SU-DHL-6 (cell line): ENCODE measurements around the gene VPS52.
A peak's percentile ranks its signal among the peaks of the same experiment; 100 is the strongest.
"Not testable (repeated sequence)": the region's sequence is repeated elsewhere in the genome, so short reads cannot be mapped to it uniquely, and the experiment has no call there.

Experiments
- H2AFZ ChIP-seq: fragments of 200-600 bp; sonication (generic); 2 replicates; pipeline ENCODE4 v1.6.1; 2014; ENCODE audit warnings: low read depth, mild to moderate bottlenecking, moderate library complexity, mixed read lengths, antibody characterized with exemption, low read length; ENCODE audit not compliant: severe bottlenecking
- H3F3A ChIP-seq: fragments of 200-600 bp; shearing (Covaris generic); 2 replicates; pipeline ENCODE4 v1.6.0; 2016; ENCODE audit warnings: antibody characterized with exemption, mild to moderate bottlenecking; ENCODE audit not compliant: insufficient read depth
- H3K27ac ChIP-seq: fragments of 200-600 bp; sonication (generic); 2 replicates; pipeline ENCODE4 v1.5.1; 2016; ENCODE audit warnings: low read depth, mild to moderate bottlenecking, low read length, moderate library complexity, mixed read lengths
- H3K27me3 ChIP-seq: fragments of 200-600 bp; sonication (generic), shearing (Covaris generic); 2 replicates; pipeline ENCODE4 v1.6.0; 2014; ENCODE audit warnings: mild to moderate bottlenecking, low read length
- H3K36me3 ChIP-seq: fragments of 200-600 bp; sonication (generic); 2 replicates; pipeline ENCODE4 v1.6.1; 2014; ENCODE audit warnings: mild to moderate bottlenecking, low read length, mixed read lengths
- H3K4me2 ChIP-seq: fragments of 300-600, 200-600 bp; shearing (Covaris generic), sonication (generic); 2 replicates; pipeline ENCODE4 v1.6.0; 2014; ENCODE audit warnings: low read length, low read depth, mild to moderate bottlenecking; ENCODE audit not compliant: poor library complexity, severe bottlenecking
- H3K4me3 ChIP-seq: fragments of 200-600 bp; sonication (generic); 2 replicates; pipeline ENCODE4 v1.5.1; 2014; ENCODE audit warnings: antibody characterized with exemption, low read length, mild to moderate bottlenecking, mixed read lengths; ENCODE audit not compliant: insufficient read depth, poor library complexity, severe bottlenecking
- H3K79me2 ChIP-seq: fragments of 200-600 bp; sonication (generic); 2 replicates; pipeline ENCODE4 v1.6.1; 2014; ENCODE audit warnings: mild to moderate bottlenecking, low read length, moderate library complexity; ENCODE audit not compliant: insufficient read depth
- H3K9ac ChIP-seq: fragments of 200-600 bp; sonication (generic); 2 replicates; pipeline ENCODE4 v1.7.0; 2014; ENCODE audit warnings: mild to moderate bottlenecking, low read length
- H3K9me2 ChIP-seq: fragments of 200-600 bp; sonication (generic); replicated peaks from 2 replicates; pipeline ENCODE4 v1.6.1; 2014; ENCODE audit warnings: low read length; ENCODE audit not compliant: insufficient read depth
- H3K9me3 ChIP-seq: fragments of 200-600 bp; sonication (generic); 2 replicates; pipeline ENCODE4 v1.6.1; 2014; ENCODE audit warnings: low read length, mixed read lengths; ENCODE audit not compliant: insufficient read depth
- H4K20me1 ChIP-seq: fragments of 200-600 bp; sonication (generic); 2 replicates; pipeline ENCODE4 v1.6.1; 2014; ENCODE audit warnings: low read depth, mild to moderate bottlenecking, antibody characterized with exemption, low read length, moderate library complexity, mixed read lengths
- EZH2phosphoT487 ChIP-seq: fragments of 200-600 bp; sonication (generic), shearing (Covaris generic); conservative IDR thresholded peaks from 2 replicates; pipeline ENCODE4 v1.6.1; 2018; ENCODE audit warnings: mild to moderate bottlenecking, antibody characterized with exemption, low read length, moderate library complexity, mixed read lengths
- TF ChIP-seq, protein P1 (sequence below): fragments of 200-600 bp; sonication (generic); IDR thresholded peaks from one replicate; pipeline ENCODE4 v1.5.1; 2017; ENCODE audit warnings: antibody characterized with exemption, mild to moderate bottlenecking, low read length, moderate library complexity; ENCODE audit not compliant: insufficient read depth, poor library complexity, severe bottlenecking

VPS52 gene

DNA sequence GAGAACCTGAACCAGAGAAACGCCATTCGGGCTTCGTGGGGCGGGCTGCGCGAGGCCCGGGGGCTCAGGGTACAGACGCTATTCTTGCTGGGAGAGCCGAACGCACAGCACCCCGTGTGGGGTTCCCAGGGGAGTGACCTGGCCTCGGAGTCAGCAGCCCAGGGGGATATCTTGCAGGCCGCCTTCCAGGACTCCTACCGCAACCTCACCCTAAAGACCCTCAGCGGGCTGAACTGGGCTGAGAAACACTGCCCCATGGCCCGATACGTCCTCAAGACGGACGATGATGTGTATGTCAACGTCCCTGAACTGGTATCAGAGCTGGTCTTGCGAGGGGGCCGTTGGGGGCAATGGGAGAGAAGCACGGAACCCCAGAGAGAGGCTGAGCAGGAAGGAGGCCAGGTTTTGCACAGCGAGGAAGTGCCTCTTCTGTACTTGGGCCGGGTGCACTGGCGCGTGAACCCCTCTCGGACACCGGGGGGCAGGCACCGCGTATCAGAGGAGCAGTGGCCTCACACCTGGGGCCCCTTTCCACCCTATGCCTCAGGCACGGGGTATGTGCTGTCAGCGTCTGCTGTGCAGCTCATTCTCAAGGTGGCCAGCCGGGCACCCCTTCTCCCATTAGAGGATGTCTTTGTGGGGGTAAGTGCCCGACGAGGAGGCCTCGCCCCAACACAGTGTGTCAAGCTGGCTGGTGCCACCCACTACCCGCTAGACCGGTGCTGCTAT lies 6.2 kb upstream of the VPS52 start:
- Histone ChIP-seq H3K9me3 (no peaks in the 10 kb centered on the region), H3K9me2 (no peaks in the 10 kb centered on the region), H3K4me3 (peak overlapping the region; percentile 76), H4K20me1 (peaks cover 16% of the 10 kb centered on the region), H2AFZ (peak overlapping the region; percentile 3), H3K4me2 (peak overlapping the region; percentile 88), H3K27ac (peak overlapping the region; percentile 90), H3K27me3 (no peaks in the 10 kb centered on the region), H3K36me3 (peaks cover 26% of the 10 kb centered on the region), H3F3A (peaks cover 78% of the 10 kb centered on the region), H3K79me2 (peaks cover 28% of the 10 kb centered on the region), H3K9ac (peak overlapping the region; percentile 75)
- TF ChIP-seq, protein P1, sequence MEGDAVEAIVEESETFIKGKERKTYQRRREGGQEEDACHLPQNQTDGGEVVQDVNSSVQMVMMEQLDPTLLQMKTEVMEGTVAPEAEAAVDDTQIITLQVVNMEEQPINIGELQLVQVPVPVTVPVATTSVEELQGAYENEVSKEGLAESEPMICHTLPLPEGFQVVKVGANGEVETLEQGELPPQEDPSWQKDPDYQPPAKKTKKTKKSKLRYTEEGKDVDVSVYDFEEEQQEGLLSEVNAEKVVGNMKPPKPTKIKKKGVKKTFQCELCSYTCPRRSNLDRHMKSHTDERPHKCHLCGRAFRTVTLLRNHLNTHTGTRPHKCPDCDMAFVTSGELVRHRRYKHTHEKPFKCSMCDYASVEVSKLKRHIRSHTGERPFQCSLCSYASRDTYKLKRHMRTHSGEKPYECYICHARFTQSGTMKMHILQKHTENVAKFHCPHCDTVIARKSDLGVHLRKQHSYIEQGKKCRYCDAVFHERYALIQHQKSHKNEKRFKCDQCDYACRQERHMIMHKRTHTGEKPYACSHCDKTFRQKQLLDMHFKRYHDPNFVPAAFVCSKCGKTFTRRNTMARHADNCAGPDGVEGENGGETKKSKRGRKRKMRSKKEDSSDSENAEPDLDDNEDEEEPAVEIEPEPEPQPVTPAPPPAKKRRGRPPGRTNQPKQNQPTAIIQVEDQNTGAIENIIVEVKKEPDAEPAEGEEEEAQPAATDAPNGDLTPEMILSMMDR = no peak
- no peak for TF ChIP-seq EZH2phosphoT487

DNA sequence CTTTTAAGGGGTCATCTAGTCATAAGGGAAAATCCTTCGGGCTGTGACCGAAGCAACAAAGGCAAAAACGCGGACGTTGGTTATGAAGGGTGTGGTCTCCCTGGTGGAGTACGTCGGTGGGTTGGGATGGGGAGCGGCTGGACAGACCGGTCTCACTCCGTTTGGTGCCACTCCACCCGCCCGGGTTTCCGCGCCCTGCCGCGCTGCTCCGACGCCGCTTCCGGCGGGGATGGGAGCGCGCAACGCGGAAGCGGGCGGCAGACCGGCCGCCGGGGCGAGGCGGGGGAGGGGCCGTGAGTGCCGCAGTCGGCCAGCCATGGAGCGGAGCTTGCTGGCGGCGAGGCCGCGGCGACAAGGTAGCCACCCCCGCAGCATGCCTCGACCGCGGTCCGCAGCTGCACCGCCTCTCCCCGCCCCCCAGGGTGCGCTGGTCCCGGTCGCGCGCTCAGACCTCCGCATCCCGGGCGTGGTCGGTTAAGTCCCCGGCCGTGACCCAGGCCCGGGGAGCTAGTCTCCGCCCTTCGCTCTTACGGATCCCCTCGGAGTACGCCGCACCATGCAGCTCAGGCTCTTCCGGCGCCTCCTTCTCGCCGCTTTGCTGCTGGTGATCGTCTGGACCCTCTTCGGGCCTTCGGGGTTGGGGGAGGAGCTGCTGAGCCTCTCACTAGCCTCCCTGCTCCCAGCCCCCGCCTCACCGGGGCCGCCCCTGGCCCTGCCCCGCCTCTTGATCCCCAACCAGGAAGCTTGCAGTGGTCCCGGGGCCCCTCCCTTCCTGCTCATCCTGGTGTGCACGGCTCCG lies 5.4 kb upstream of the VPS52 start, which contains the start of gene B3GALT4:
Gene B3GALT4 (plus strand): TSS at position 260 of the 799 bp plus-strand sequence. CDS start 297 bp downstream, at position 557.
- H3K27ac ChIP-seq = peak within 1 kb of the TSS; percentile 90
- peaks cover 80% of the 10 kb centered on the region for H3F3A ChIP-seq
- H4K20me1 ChIP-seq = peaks cover 16% of the 10 kb centered on the region
- no peaks in the 10 kb centered on the region for H3K27me3 ChIP-seq
- H3K79me2 ChIP-seq = peaks cover 36% of the 10 kb centered on the region
- H3K9me2 ChIP-seq = no peaks in the 10 kb centered on the region
- H3K36me3 ChIP-seq = peaks cover 31% of the 10 kb centered on the region
- H3K9ac ChIP-seq = peak within 1 kb of the TSS; percentile 75
- H3K9me3 ChIP-seq = no peaks in the 10 kb centered on the region
- TF ChIP-seq, protein P1 = peak; percentile 16
- TF ChIP-seq EZH2phosphoT487 = no peak
- H3K4me3 ChIP-seq = peak within 1 kb of the TSS; percentile 76
- H2AFZ ChIP-seq = peak within 1 kb of the TSS; percentile 3
- H3K4me2 ChIP-seq = peak within 1 kb of the TSS; percentile 88

DNA sequence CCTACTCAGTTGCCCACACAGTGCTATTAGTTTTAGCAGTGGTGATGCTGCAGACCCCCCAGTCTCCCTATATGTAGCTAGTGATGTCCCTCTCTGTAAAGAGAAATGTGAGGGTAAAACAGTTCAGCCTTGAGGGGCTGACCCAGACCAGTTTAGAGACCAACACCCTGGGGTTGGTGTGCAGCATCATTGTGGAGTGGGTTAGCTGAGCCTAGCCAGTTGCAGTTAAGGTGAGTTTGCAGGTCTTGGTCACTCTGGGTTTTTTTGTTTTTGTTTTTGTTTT lies 4.8 kb upstream of the VPS52 start:
- Histone ChIP-seq H3K9me3 (no peaks in the 10 kb centered on the region), H2AFZ (no peak overlapping the region), H3F3A (peaks cover 78% of the 10 kb centered on the region), H3K27me3 (no peaks in the 10 kb centered on the region), H4K20me1 (peaks cover 16% of the 10 kb centered on the region), H3K27ac (peak overlapping the region; percentile 90), H3K79me2 (peaks cover 38% of the 10 kb centered on the region), H3K9me2 (no peaks in the 10 kb centered on the region), H3K4me3 (peak overlapping the region; percentile 76), H3K36me3 (peaks cover 31% of the 10 kb centered on the region), H3K4me2 (peak overlapping the region; percentile 88), H3K9ac (peak overlapping the region; percentile 75)
- no peak for TF ChIP-seq EZH2phosphoT487
- TF ChIP-seq, protein P1 = no peak

DNA sequence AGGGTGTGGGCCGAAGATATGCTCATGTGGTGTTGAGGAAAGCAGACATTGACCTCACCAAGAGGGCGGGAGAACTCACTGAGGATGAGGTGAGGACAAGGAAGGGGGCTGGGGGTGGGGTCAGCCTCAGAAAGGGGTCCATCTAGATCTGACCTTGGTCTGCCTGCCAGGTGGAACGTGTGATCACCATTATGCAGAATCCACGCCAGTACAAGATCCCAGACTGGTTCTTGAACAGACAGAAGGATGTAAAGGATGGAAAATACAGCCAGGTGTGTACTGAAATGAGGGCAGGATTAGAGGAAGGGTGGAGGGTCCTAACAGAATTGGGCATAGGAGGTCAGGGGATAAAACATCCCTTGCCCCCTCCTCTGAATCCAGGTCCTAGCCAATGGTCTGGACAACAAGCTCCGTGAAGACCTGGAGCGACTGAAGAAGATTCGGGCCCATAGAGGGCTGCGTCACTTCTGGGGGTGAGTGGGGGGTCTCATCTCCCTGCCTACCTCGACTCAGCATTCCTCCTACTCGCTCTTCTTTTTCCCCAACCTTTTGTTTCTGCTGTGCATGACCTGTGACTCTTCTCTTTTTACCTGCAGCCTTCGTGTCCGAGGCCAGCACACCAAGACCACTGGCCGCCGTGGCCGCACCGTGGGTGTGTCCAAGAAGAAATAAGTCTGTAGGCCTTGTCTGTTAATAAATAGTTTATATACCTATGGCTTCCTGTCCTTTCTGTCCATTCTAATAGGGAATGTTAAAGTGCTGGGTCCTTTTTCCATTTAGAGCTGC lies 4.3 kb upstream of the VPS52 start:
- Histone ChIP-seq H4K20me1 (peaks cover 16% of the 10 kb centered on the region), H3K27ac (peak overlapping the region; percentile 90), H3K4me2 (peak overlapping the region; percentile 88), H3K36me3 (peaks cover 31% of the 10 kb centered on the region), H3K9ac (peak overlapping the region; percentile 75), H3K4me3 (peak overlapping the region; percentile 76), H3K79me2 (peaks cover 42% of the 10 kb centered on the region), H3F3A (peaks cover 73% of the 10 kb centered on the region)
- not testable (repeated sequence) for H3K27me3 ChIP-seq, H2AFZ ChIP-seq, H3K9me3 ChIP-seq, H3K9me2 ChIP-seq
